Measurements from ENCODE around the gene BRMS1. TPM values are rescaled to one million over a fixed set of nuclear protein-coding genes. Genes with fewer than 3 reads are reported as not detected.

Gene BRMS1
- total and polyA plus RNA-seq, 4 donors, result 11.3 to 29.4 (median 25.4) TPM

- Histone ChIP-seq H3K9me3 (ENCODE audit: control insufficient read depth, insufficient read depth, low read length) (no peaks in the 10 kb centered on the region), H3K36me3 (ENCODE audit: control insufficient read depth, insufficient read depth, low read length) (peaks cover 31% of the 10 kb centered on the region), H3K4me1 (ENCODE audit: control insufficient read depth, insufficient read depth, low read length) (peaks cover 37% of the 10 kb centered on the region), H3K4me3 (ENCODE audit: low read depth, low read length) (no peak overlapping the region), H3K27ac (ENCODE audit: low read depth, low read length) (no peak overlapping the region), H3K27me3 (ENCODE audit: control insufficient read depth, insufficient read depth, low read length) (peaks cover 13% of the 10 kb centered on the region)
- no peak for DNase-seq (ENCODE audit: low read depth in 4 of 6, low spot score in 6 of 6)
- no CpG with 5 or more reads among the region's 4 CpGs for WGBS (ENCODE audit: insufficient coverage)
Measured at GRCh38 chr11:66293352-66293751, 51.6 kb downstream of the BRMS1 start.

- peaks cover 13% of the 10 kb centered on the region for H3K27me3 ChIP-seq (ENCODE audit: control insufficient read depth, insufficient read depth, low read length)
- 58% methylated on average over 17 of the region's 17 CpGs for WGBS (ENCODE audit: insufficient coverage)
- H3K9me3 ChIP-seq (ENCODE audit: control insufficient read depth, insufficient read depth, low read length), result no peaks in the 10 kb centered on the region
- peaks cover 31% of the 10 kb centered on the region for H3K36me3 ChIP-seq (ENCODE audit: control insufficient read depth, insufficient read depth, low read length)
- DNase-seq (ENCODE audit: low read depth in 4 of 6, low spot score in 6 of 6), result no peak
- H3K4me3 ChIP-seq (ENCODE audit: low read depth, low read length), result peak overlapping the region; percentile 46
- no peak overlapping the region for H3K27ac ChIP-seq (ENCODE audit: low read depth, low read length)
- peaks cover 44% of the 10 kb centered on the region for H3K4me1 ChIP-seq (ENCODE audit: control insufficient read depth, insufficient read depth, low read length)
Measured at GRCh38 chr11:66292543-66293332, 52.2 kb downstream of the BRMS1 start.

- under 1% methylated on average over 95 of the region's 95 CpGs for WGBS (ENCODE audit: insufficient coverage)
- peak within 1 kb of the TSS; percentile 33 for H3K27ac ChIP-seq (ENCODE audit: low read depth, low read length)
- peaks cover 34% of the 10 kb centered on the region for H3K36me3 ChIP-seq (ENCODE audit: control insufficient read depth, insufficient read depth, low read length)
- peaks cover 51% of the 10 kb centered on the region for H3K4me1 ChIP-seq (ENCODE audit: control insufficient read depth, insufficient read depth, low read length)
- H3K4me3 ChIP-seq (ENCODE audit: low read depth, low read length), result peak within 1 kb of the TSS; percentile 46
- H3K27me3 ChIP-seq (ENCODE audit: control insufficient read depth, insufficient read depth, low read length), result peaks cover 13% of the 10 kb centered on the region
- no peaks in the 10 kb centered on the region for H3K9me3 ChIP-seq (ENCODE audit: control insufficient read depth, insufficient read depth, low read length)
- peak in 2 of 6 donors; percentile 47 to 52 for DNase-seq (ENCODE audit: low read depth in 4 of 6, low spot score in 6 of 6)
Measured at GRCh38 chr11:66291706-66292542, 53.0 kb downstream of the BRMS1 start, which contains the start of gene TMEM151A. Gene TMEM151A, plus strand, starts transcription at chr11:66291894. Its CDS starts 120 bp downstream, at chr11:66292014.

- 9% methylated on average over 16 of the region's 16 CpGs for WGBS (ENCODE audit: insufficient coverage)
- Histone ChIP-seq H3K4me3 (ENCODE audit: low read depth, low read length) (peak overlapping the region; percentile 35), H3K27ac (ENCODE audit: low read depth, low read length) (no peak overlapping the region), H3K27me3 (ENCODE audit: control insufficient read depth, insufficient read depth, low read length) (peaks cover 13% of the 10 kb centered on the region), H3K4me1 (ENCODE audit: control insufficient read depth, insufficient read depth, low read length) (peaks cover 54% of the 10 kb centered on the region), H3K9me3 (ENCODE audit: control insufficient read depth, insufficient read depth, low read length) (no peaks in the 10 kb centered on the region), H3K36me3 (ENCODE audit: control insufficient read depth, insufficient read depth, low read length) (peaks cover 34% of the 10 kb centered on the region)
- peak in 1 of 6 donors; percentile 32 for DNase-seq (ENCODE audit: low read depth in 4 of 6, low spot score in 6 of 6)
Measured at GRCh38 chr11:66291303-66291705, 53.6 kb downstream of the BRMS1 start.

GRCh38 chr11:66290330-66290621 is 54.6 kb downstream of the BRMS1 start:
- WGBS (ENCODE audit: insufficient coverage), result 100% methylated on average over 1 of the region's 2 CpGs
- H3K36me3 ChIP-seq (ENCODE audit: control insufficient read depth, insufficient read depth, low read length), result peaks cover 34% of the 10 kb centered on the region

GRCh38 chr11:66289548-66290329 is 55.2 kb downstream of the BRMS1 start:
- peaks cover 34% of the 10 kb centered on the region for H3K36me3 ChIP-seq (ENCODE audit: control insufficient read depth, insufficient read depth, low read length)
- no peak for DNase-seq (ENCODE audit: low read depth in 4 of 6, low spot score in 6 of 6)
- peak overlapping the region; percentile 97 for H3K4me3 ChIP-seq (ENCODE audit: low read depth, low read length)
- peaks cover 13% of the 10 kb centered on the region for H3K27me3 ChIP-seq (ENCODE audit: control insufficient read depth, insufficient read depth, low read length)
- WGBS (ENCODE audit: insufficient coverage), result 11% methylated on average over 34 of the region's 36 CpGs
- no peaks in the 10 kb centered on the region for H3K9me3 ChIP-seq (ENCODE audit: control insufficient read depth, insufficient read depth, low read length)
- H3K4me1 ChIP-seq (ENCODE audit: control insufficient read depth, insufficient read depth, low read length), result peaks cover 54% of the 10 kb centered on the region
- peak overlapping the region; percentile 99 for H3K27ac ChIP-seq (ENCODE audit: low read depth, low read length)

More at GRCh38 chr11:66290330-66290621, 54.6 kb downstream of the BRMS1 start:
- peaks cover 54% of the 10 kb centered on the region for H3K4me1 ChIP-seq (ENCODE audit: control insufficient read depth, insufficient read depth, low read length)
- H3K27me3 ChIP-seq (ENCODE audit: control insufficient read depth, insufficient read depth, low read length), result peaks cover 13% of the 10 kb centered on the region
- no peak for DNase-seq (ENCODE audit: low read depth in 4 of 6, low spot score in 6 of 6)
- H3K4me3 ChIP-seq (ENCODE audit: low read depth, low read length), result peak overlapping the region; percentile 97
- peak overlapping the region; percentile 99 for H3K27ac ChIP-seq (ENCODE audit: low read depth, low read length)
- H3K9me3 ChIP-seq (ENCODE audit: control insufficient read depth, insufficient read depth, low read length), result no peaks in the 10 kb centered on the region

- Histone ChIP-seq H3K9me3 (ENCODE audit: control insufficient read depth, insufficient read depth, low read length) (no peaks in the 10 kb centered on the region), H3K36me3 (ENCODE audit: control insufficient read depth, insufficient read depth, low read length) (peaks cover 34% of the 10 kb centered on the region), H3K4me3 (ENCODE audit: low read depth, low read length) (peak within 1 kb of the TSS; percentile 97), H3K27ac (ENCODE audit: low read depth, low read length) (peak within 1 kb of the TSS; percentile 99), H3K4me1 (ENCODE audit: control insufficient read depth, insufficient read depth, low read length) (peaks cover 56% of the 10 kb centered on the region), H3K27me3 (ENCODE audit: control insufficient read depth, insufficient read depth, low read length) (peaks cover 13% of the 10 kb centered on the region)
- WGBS (ENCODE audit: insufficient coverage), result under 1% methylated on average over 86 of the region's 87 CpGs
- peak; percentile 93 to 100 (median 98) for DNase-seq (ENCODE audit: low read depth in 4 of 6, low spot score in 6 of 6)
Measured at GRCh38 chr11:66288671-66289547, 56.0 kb downstream of the BRMS1 start, which contains the start of gene YIF1A. Gene YIF1A, minus strand, starts transcription at chr11:66289143. Its CDS starts 158 bp downstream, at chr11:66288985.

GRCh38 chr11:66287889-66288670 is 56.8 kb downstream of the BRMS1 start:
- Histone ChIP-seq H3K9me3 (ENCODE audit: control insufficient read depth, insufficient read depth, low read length) (no peaks in the 10 kb centered on the region), H3K4me1 (ENCODE audit: control insufficient read depth, insufficient read depth, low read length) (peaks cover 60% of the 10 kb centered on the region), H3K36me3 (ENCODE audit: control insufficient read depth, insufficient read depth, low read length) (peaks cover 41% of the 10 kb centered on the region), H3K4me3 (ENCODE audit: low read depth, low read length) (peak overlapping the region; percentile 90), H3K27me3 (ENCODE audit: control insufficient read depth, insufficient read depth, low read length) (peaks cover 10% of the 10 kb centered on the region), H3K27ac (ENCODE audit: low read depth, low read length) (peak overlapping the region; percentile 99)
- DNase-seq (ENCODE audit: low read depth in 4 of 6, low spot score in 6 of 6), result peak in 1 of 6 donors; percentile 64
- WGBS (ENCODE audit: insufficient coverage), result 34% methylated on average over 18 of the region's 20 CpGs

Data from spinal cord (tissue), 10 donors.